SU-DHL-6 (cell line): ENCODE results near the gene ST7.
"Not testable (repeated sequence)": the region's sequence is repeated elsewhere in the genome, so short reads cannot be mapped to it uniquely, and the experiment has no call there.

ENCODE experiments used
- CTCF ChIP-seq: fragments of 200-600 bp; sonication (generic); IDR thresholded peaks from one replicate; pipeline ENCODE4 v1.5.1; 2017; ENCODE audit warnings: antibody characterized with exemption, mild to moderate bottlenecking, low read length, moderate library complexity; ENCODE audit not compliant: insufficient read depth, poor library complexity, severe bottlenecking
- EZH2phosphoT487 ChIP-seq: fragments of 200-600 bp; sonication (generic), shearing (Covaris generic); conservative IDR thresholded peaks from 2 replicates; pipeline ENCODE4 v1.6.1; 2018; ENCODE audit warnings: mild to moderate bottlenecking, antibody characterized with exemption, low read length, moderate library complexity, mixed read lengths

- TF ChIP-seq CTCF, EZH2phosphoT487: not testable (repeated sequence)
These were observed 17.9 kb downstream of the ST7 start for GRCh38 chr7:116971153-116971552.
